Liver (tissue), 9 donors: ENCODE results near the gene ARHGAP32. TPM values are rescaled to one million over a fixed set of nuclear protein-coding genes. Genes with fewer than 3 reads are reported as not detected.

Source experiments
- DNase-seq: peaks from one replicate; pipeline ENCODE4 v3.0.0-alpha.2; 2017; ENCODE audit warnings: low spot score
- H3K27ac ChIP-seq, 2 donors: one replicate each; pipeline ENCODE4 v1.7.0; 2013; ENCODE audit warnings: inconsistent platforms in 2 of 2, low read length in 2 of 2, control low read depth in 1 of 2, low read depth in 1 of 2, mild to moderate bottlenecking in 1 of 2
- H3K27me3 ChIP-seq, 4 donors: one replicate each; pipeline versions ENCODE4 v1.6.1 to v1.7.0; 2013; ENCODE audit warnings: low read length in 3 of 4, inconsistent platforms in 1 of 4, mild to moderate bottlenecking in 1 of 4, moderate library complexity in 1 of 4; ENCODE audit not compliant: control insufficient read depth in 4 of 4, insufficient read depth in 4 of 4
- H3K36me3 ChIP-seq, 4 donors: one replicate each; pipeline versions ENCODE4 v1.6.1 to v1.7.0; 2013; ENCODE audit warnings: low read length in 3 of 4, mild to moderate bottlenecking in 3 of 4, low read depth in 1 of 4, moderate library complexity in 1 of 4; ENCODE audit not compliant: control insufficient read depth in 4 of 4, insufficient read depth in 3 of 4
- H3K4me1 ChIP-seq, 4 donors: one replicate each; pipeline versions ENCODE4 v1.6.1 to v1.7.0; 2013; ENCODE audit warnings: low read length in 3 of 4, mild to moderate bottlenecking in 3 of 4, moderate library complexity in 1 of 4; ENCODE audit not compliant: control insufficient read depth in 4 of 4, insufficient read depth in 4 of 4
- H3K4me3 ChIP-seq, 3 donors: one replicate each; pipeline versions ENCODE4 v1.6.1 to v1.7.0; 2013; ENCODE audit warnings: low read length in 3 of 3, control low read depth in 1 of 3, low read depth in 1 of 3, mild to moderate bottlenecking in 1 of 3
- H3K9ac ChIP-seq, 2 donors: one replicate each; pipeline ENCODE4 v1.7.0; 2013; ENCODE audit warnings: low read length in 2 of 2, mild to moderate bottlenecking in 2 of 2, moderate library complexity in 2 of 2, control low read depth in 1 of 2, low read depth in 1 of 2
- H3K9me3 ChIP-seq, 4 donors: one replicate each; pipeline versions ENCODE4 v1.6.1 to v1.7.0; 2013; ENCODE audit warnings: low read length in 3 of 4; ENCODE audit not compliant: control insufficient read depth in 4 of 4
- FOXA1 ChIP-seq: IDR thresholded peaks from 2 replicates; pipeline ENCODE4 v1.6.1; 2016; ENCODE audit warnings: antibody characterized with exemption
- FOXA2 ChIP-seq: IDR thresholded peaks from 2 replicates; pipeline ENCODE4 v1.6.1; 2016; ENCODE audit warnings: antibody characterized with exemption
- GABPA ChIP-seq, 2 donors: IDR thresholded peaks in 1 of 2; conservative IDR thresholded peaks in 1 of 2; 2 replicates each; pipeline ENCODE4 v1.6.1; 2016; ENCODE audit warnings: antibody characterized with exemption in 2 of 2, mild to moderate bottlenecking in 1 of 2, moderate library complexity in 1 of 2
- HNF4A ChIP-seq, 2 donors: conservative IDR thresholded peaks; 2 replicates each; pipeline ENCODE4 v1.6.1; 2016; ENCODE audit warnings: antibody characterized with exemption in 2 of 2, mild to moderate bottlenecking in 2 of 2
- HNF4G ChIP-seq: IDR thresholded peaks from 2 replicates; pipeline ENCODE4 v1.6.1; 2016; ENCODE audit warnings: antibody characterized with exemption
- JUND ChIP-seq, 2 donors: IDR thresholded peaks; 2 replicates each; pipeline ENCODE4 v1.6.1; 2016; ENCODE audit warnings: antibody characterized with exemption in 2 of 2
- RAD21 ChIP-seq, 2 donors: IDR thresholded peaks; 2 replicates each; pipeline ENCODE4 v1.6.1; 2016; ENCODE audit warnings: antibody characterized with exemption in 2 of 2, mild to moderate bottlenecking in 2 of 2
- RXRA ChIP-seq, 2 donors: IDR thresholded peaks; 2 replicates each; pipeline ENCODE4 v1.6.1; 2017 to 2018; ENCODE audit warnings: antibody characterized with exemption in 2 of 2, mild to moderate bottlenecking in 1 of 2
- SP1 ChIP-seq: IDR thresholded peaks from 2 replicates; pipeline ENCODE4 v1.6.1; 2018; ENCODE audit warnings: antibody characterized with exemption, mild to moderate bottlenecking
- TAF1 ChIP-seq: conservative IDR thresholded peaks from 2 replicates; pipeline ENCODE4 v1.6.1; 2016; ENCODE audit warnings: antibody characterized with exemption, mild to moderate bottlenecking
- WGBS: extraction: QIAGEN DNeasy Blood & Tissue Kit; methylation state at CpG from one replicate; pipeline ENCODE4 v1.1.7; 2013; 5-methylcytosine and 5-hydroxymethylcytosine counted together
- polyA plus RNA-seq, 2 donors: library from polyadenylated mRNA; stranded (reverse) in 1 of 2; unstranded in 1 of 2; fragments of 200-250 nt in 1 of 2; fragments of >200 nt in 1 of 2; fragmentation: Nextera tagmentation in 1 of 2; extraction: Ambion mirVana in 1 of 2; gene quantifications; one replicate each; pipeline versions ENCODE4 v1.2.1 to v1.2.3, GENCODE V29; 2013 to 2015
- total RNA-seq, 2 donors: library from RNA; depleted of rRNA; stranded (reverse); fragments of >200 nt; gene quantifications; one replicate each; pipeline ENCODE4 v1.2.3, GENCODE V29; 2014
- TF ChIP-seq, protein P1 (sequence below): IDR thresholded peaks from 2 replicates; pipeline ENCODE4 v1.6.1; 2016; ENCODE audit warnings: antibody characterized with exemption
- TF ChIP-seq, protein P2 (sequence below): IDR thresholded peaks from 2 replicates; pipeline ENCODE4 v1.6.1; 2016; ENCODE audit warnings: antibody characterized with exemption
- TF ChIP-seq, protein P3 (sequence below): IDR thresholded peaks from 2 replicates; pipeline ENCODE4 v1.6.1; 2016; ENCODE audit warnings: antibody characterized with exemption
- TF ChIP-seq, protein P4 (sequence below): fragments of 150-350 bp; IDR thresholded peaks from 2 replicates; pipeline ENCODE4 v1.5.1; 2017; ENCODE audit warnings: improper control_type of control experiment, low read depth, low read length; ENCODE audit not compliant: missing input control
- TF ChIP-seq, protein P5 (sequence below): IDR thresholded peaks from 2 replicates; pipeline ENCODE4 v1.6.1; 2016; ENCODE audit warnings: antibody characterized with exemption, mild to moderate bottlenecking
- donor health status: healthy.
- donor health status: healthy.
- donor health status: healthy.
- donor health status: healthy.
- donor health status: healthy.

ARHGAP32 gene
- total and polyA plus RNA-seq, 4 donors: 1.8 to 13.1 (median 2.6) TPM

DNA sequence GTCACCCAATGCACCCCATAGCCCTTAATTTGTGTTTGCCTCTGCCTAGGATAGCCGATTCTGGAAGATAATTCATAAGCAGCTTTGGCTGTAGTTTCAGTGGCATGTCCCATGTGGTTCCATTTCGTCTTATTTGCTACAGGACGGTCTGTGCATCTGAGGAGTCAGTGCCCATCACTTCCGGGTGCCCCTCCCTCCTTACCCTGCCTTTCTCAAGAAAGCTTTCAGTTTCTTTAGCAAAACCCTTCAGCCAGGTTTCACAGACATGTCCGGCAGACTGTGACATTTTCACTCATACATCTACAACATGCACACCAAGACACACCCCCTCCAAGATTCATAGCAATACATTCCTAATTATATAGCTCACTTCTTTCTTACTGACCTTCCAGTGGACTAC is 263.7 kb downstream of the ARHGAP32 start:
- TF ChIP-seq RXRA (IDR thresholded peaks at IDR 0.05) (no peak), JUND (IDR thresholded peaks at IDR 0.05) (no peak), HNF4A (conservative IDR thresholded peaks at IDR 0.05) (no peak)
- TF ChIP-seq, protein P1, sequence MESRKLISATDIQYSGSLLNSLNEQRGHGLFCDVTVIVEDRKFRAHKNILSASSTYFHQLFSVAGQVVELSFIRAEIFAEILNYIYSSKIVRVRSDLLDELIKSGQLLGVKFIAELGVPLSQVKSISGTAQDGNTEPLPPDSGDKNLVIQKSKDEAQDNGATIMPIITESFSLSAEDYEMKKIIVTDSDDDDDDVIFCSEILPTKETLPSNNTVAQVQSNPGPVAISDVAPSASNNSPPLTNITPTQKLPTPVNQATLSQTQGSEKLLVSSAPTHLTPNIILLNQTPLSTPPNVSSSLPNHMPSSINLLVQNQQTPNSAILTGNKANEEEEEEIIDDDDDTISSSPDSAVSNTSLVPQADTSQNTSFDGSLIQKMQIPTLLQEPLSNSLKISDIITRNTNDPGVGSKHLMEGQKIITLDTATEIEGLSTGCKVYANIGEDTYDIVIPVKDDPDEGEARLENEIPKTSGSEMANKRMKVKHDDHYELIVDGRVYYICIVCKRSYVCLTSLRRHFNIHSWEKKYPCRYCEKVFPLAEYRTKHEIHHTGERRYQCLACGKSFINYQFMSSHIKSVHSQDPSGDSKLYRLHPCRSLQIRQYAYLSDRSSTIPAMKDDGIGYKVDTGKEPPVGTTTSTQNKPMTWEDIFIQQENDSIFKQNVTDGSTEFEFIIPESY: no peak
- TF ChIP-seq, protein P2, sequence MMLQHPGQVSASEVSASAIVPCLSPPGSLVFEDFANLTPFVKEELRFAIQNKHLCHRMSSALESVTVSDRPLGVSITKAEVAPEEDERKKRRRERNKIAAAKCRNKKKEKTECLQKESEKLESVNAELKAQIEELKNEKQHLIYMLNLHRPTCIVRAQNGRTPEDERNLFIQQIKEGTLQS: no peak
- Histone ChIP-seq H3K36me3 (no peaks in the 10 kb centered on the region), H3K9ac (no peak overlapping the region), H3K4me1 (no peaks in the 10 kb centered on the region), H3K9me3 (no peaks in the 10 kb centered on the region), H3K27me3 (peaks cover 0 to 2% (median 1%) of the 10 kb centered on the region in 4 donors), H3K4me3 (no peak overlapping the region), H3K27ac (no peak overlapping the region)
- 74% methylated on average over 5 of the region's 5 CpGs for WGBS
- DNase-seq: no peak

DNA sequence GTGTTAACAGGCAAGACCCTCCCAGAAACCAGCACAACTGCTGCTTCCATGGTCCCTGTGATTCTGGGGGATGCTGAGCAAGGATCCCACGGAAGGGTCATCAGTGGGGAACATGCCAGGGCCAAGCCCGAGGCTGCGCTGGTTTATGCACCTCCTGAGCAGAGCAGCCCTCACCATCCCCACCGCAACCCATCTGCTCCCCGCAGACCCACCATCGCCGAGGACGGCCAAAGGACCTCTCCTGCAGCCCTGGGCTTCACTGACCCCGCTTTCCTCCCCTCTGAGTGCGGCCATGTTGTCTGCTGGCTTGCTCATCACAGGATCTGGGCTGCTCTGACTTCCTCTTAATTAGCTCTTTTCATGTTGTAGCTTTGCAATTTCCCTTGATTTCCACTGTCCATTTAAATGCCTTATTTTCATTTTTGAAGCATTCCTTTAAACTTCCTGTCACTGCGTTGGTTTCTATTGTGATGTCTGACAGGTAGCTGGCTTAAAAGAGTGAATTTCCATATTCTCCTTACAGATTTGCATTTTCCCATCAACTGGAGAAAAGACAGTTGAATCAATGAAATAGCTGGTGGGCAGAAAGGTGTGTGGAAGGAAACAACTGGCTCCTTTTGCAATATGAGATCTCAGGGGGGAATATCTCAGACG is 264.3 kb downstream of the ARHGAP32 start:
- no peak for DNase-seq
- no peak overlapping the region for H3K27ac ChIP-seq
- TF ChIP-seq FOXA1 (no peak), GABPA (IDR thresholded peaks at IDR 0.05 in 1 of 2, conservative IDR thresholded peaks at IDR 0.05 in 1 of 2) (no peak), JUND (IDR thresholded peaks at IDR 0.05) (no peak), RXRA (IDR thresholded peaks at IDR 0.05) (no peak), HNF4G (no peak), TAF1 (no peak), SP1 (no peak), RAD21 (IDR thresholded peaks at IDR 0.05) (no peak), FOXA2 (no peak)
- TF ChIP-seq, protein P3, sequence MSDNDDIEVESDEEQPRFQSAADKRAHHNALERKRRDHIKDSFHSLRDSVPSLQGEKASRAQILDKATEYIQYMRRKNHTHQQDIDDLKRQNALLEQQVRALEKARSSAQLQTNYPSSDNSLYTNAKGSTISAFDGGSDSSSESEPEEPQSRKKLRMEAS: no peak
- TF ChIP-seq, protein P2: no peak
- TF ChIP-seq, protein P1: no peak
- TF ChIP-seq, protein P4, sequence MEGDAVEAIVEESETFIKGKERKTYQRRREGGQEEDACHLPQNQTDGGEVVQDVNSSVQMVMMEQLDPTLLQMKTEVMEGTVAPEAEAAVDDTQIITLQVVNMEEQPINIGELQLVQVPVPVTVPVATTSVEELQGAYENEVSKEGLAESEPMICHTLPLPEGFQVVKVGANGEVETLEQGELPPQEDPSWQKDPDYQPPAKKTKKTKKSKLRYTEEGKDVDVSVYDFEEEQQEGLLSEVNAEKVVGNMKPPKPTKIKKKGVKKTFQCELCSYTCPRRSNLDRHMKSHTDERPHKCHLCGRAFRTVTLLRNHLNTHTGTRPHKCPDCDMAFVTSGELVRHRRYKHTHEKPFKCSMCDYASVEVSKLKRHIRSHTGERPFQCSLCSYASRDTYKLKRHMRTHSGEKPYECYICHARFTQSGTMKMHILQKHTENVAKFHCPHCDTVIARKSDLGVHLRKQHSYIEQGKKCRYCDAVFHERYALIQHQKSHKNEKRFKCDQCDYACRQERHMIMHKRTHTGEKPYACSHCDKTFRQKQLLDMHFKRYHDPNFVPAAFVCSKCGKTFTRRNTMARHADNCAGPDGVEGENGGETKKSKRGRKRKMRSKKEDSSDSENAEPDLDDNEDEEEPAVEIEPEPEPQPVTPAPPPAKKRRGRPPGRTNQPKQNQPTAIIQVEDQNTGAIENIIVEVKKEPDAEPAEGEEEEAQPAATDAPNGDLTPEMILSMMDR: no peak
- TF ChIP-seq, protein P5, sequence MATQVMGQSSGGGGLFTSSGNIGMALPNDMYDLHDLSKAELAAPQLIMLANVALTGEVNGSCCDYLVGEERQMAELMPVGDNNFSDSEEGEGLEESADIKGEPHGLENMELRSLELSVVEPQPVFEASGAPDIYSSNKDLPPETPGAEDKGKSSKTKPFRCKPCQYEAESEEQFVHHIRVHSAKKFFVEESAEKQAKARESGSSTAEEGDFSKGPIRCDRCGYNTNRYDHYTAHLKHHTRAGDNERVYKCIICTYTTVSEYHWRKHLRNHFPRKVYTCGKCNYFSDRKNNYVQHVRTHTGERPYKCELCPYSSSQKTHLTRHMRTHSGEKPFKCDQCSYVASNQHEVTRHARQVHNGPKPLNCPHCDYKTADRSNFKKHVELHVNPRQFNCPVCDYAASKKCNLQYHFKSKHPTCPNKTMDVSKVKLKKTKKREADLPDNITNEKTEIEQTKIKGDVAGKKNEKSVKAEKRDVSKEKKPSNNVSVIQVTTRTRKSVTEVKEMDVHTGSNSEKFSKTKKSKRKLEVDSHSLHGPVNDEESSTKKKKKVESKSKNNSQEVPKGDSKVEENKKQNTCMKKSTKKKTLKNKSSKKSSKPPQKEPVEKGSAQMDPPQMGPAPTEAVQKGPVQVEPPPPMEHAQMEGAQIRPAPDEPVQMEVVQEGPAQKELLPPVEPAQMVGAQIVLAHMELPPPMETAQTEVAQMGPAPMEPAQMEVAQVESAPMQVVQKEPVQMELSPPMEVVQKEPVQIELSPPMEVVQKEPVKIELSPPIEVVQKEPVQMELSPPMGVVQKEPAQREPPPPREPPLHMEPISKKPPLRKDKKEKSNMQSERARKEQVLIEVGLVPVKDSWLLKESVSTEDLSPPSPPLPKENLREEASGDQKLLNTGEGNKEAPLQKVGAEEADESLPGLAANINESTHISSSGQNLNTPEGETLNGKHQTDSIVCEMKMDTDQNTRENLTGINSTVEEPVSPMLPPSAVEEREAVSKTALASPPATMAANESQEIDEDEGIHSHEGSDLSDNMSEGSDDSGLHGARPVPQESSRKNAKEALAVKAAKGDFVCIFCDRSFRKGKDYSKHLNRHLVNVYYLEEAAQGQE: no peak
- no peaks in the 10 kb centered on the region for H3K9me3 ChIP-seq
- peaks cover 0 to 2% (median 1%) of the 10 kb centered on the region in 4 donors for H3K27me3 ChIP-seq
- H3K4me3 ChIP-seq: no peak overlapping the region
- H3K36me3 ChIP-seq: no peaks in the 10 kb centered on the region
- H3K4me1 ChIP-seq: no peaks in the 10 kb centered on the region
- 73% methylated on average over 12 of the region's 12 CpGs for WGBS
- no peak overlapping the region for H3K9ac ChIP-seq
